Osteocyte (in vitro differentiated cells): Measurements from ENCODE around the gene NKAIN2. TPM values are rescaled to one million over a fixed set of nuclear protein-coding genes. Genes with fewer than 3 reads are reported as not detected.

ENCODE experiments used
- DNase-seq: peaks from one replicate; pipeline ENCODE4 v3.0.0; 2021; ENCODE audit warnings: mixed read lengths; ENCODE audit not compliant: unreplicated experiment; ENCODE audit errors: extremely low spot score
- H3K27ac Mint-ChIP-seq: one replicate; pipeline ENCODE4 v1.8.0; 2021; ENCODE audit warnings: mild to moderate bottlenecking, mixed read lengths; ENCODE audit not compliant: unreplicated experiment
- H3K27me3 Mint-ChIP-seq: one replicate; pipeline ENCODE4 v1.8.0; 2021; ENCODE audit warnings: mixed read lengths; ENCODE audit not compliant: unreplicated experiment
- H3K36me3 Mint-ChIP-seq: one replicate; pipeline ENCODE4 v1.8.0; 2021; ENCODE audit warnings: mixed read lengths; ENCODE audit not compliant: unreplicated experiment
- H3K4me1 Mint-ChIP-seq: one replicate; pipeline ENCODE4 v1.8.0; 2021; ENCODE audit warnings: mixed read lengths; ENCODE audit not compliant: unreplicated experiment
- H3K4me3 Mint-ChIP-seq: one replicate; pipeline ENCODE4 v1.8.0; 2021; ENCODE audit warnings: mild to moderate bottlenecking, moderate library complexity, mixed read lengths; ENCODE audit not compliant: unreplicated experiment
- H3K9me3 Mint-ChIP-seq: one replicate; pipeline ENCODE4 v1.8.0; 2021; ENCODE audit warnings: mixed read lengths; ENCODE audit not compliant: unreplicated experiment
- total RNA-seq: library from RNA; stranded (reverse); gene quantifications from 2 replicates; pipeline ENCODE4 v1.2.1, GENCODE V29; 2021
- TF ChIP-seq, protein P1 (sequence below): fragments of 200-600 bp; sonication (generic); IDR thresholded peaks from 2 replicates; pipeline ENCODE4 v1.5.0; 2021; ENCODE audit warnings: antibody characterized with exemption, mild to moderate bottlenecking, moderate library complexity

NKAIN2 gene
- total RNA-seq, 1 donor from 2014 or later = 17.8 TPM

DNA sequence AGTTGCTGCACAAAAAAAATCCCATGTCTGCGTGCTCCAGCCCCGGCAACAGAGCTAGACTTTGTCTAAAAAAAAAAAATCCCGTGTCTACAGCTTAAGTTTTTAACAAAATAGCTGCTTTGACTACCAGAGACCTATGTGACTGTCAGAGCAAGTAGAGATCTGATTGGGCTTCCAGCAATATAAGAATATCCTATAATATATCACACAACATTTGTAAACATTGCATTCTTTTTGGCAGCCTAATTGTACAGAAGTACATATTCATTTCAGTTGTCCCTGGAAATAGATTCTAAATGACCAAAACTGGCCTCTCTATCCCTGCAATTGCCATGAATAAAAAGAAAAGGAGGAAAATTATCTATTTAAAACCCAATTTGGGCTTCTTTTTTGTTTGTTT, 1019.1 kb downstream of the NKAIN2 start:
- no peaks in the 10 kb centered on the region for H3K4me1 Mint-ChIP-seq
- peaks cover 2% of the 10 kb centered on the region for H3K36me3 Mint-ChIP-seq
- H3K4me3 Mint-ChIP-seq = no peak overlapping the region
- TF ChIP-seq, protein P1, sequence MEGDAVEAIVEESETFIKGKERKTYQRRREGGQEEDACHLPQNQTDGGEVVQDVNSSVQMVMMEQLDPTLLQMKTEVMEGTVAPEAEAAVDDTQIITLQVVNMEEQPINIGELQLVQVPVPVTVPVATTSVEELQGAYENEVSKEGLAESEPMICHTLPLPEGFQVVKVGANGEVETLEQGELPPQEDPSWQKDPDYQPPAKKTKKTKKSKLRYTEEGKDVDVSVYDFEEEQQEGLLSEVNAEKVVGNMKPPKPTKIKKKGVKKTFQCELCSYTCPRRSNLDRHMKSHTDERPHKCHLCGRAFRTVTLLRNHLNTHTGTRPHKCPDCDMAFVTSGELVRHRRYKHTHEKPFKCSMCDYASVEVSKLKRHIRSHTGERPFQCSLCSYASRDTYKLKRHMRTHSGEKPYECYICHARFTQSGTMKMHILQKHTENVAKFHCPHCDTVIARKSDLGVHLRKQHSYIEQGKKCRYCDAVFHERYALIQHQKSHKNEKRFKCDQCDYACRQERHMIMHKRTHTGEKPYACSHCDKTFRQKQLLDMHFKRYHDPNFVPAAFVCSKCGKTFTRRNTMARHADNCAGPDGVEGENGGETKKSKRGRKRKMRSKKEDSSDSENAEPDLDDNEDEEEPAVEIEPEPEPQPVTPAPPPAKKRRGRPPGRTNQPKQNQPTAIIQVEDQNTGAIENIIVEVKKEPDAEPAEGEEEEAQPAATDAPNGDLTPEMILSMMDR = no peak
- DNase-seq = no peak
- no peak overlapping the region for H3K27ac Mint-ChIP-seq
- no peaks in the 10 kb centered on the region for H3K27me3 Mint-ChIP-seq
- H3K9me3 Mint-ChIP-seq = peaks cover 3% of the 10 kb centered on the region

DNA sequence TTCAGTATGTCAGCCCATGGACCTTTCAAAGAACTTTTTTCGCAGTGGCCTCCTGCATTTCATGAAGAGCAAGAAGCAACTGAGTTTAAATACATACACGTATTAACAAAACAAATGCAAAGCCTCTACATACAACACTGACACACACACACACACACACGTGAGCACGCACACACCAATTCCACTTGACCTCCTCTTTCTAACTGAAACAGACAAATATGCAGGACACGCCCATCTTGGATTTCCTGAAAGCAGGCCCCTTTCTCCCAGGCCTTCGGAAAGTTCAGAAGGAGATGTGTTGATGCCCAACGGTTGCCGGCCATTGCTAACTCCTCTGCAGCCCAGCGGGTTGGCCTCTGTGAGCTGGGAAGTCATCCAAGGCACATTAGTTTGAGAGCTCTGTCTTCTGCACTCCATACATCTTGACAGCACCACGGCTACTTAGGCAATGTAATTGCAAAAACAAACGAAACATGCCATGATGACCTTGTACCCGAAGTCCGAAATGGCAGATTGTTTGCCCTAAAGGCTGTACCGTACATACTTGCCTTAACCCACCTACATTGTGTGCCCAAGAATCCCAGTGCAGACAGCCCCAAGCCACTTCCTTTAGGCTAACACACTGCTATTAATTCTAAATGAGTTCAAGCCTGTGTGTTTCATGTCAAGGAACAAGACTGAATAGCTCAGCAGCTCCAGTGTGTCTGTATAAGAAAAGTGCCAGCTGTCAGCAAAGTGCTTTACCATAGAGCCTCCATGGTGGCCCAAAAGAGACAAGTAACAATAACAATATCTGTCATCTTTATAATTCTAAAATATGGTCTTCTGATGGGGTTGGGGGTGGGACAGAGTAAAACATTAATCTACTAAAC, 1019.8 kb downstream of the NKAIN2 start:
- H3K4me3 Mint-ChIP-seq = no peak overlapping the region
- peaks cover 2% of the 10 kb centered on the region for H3K36me3 Mint-ChIP-seq
- no peaks in the 10 kb centered on the region for H3K27me3 Mint-ChIP-seq
- no peak overlapping the region for H3K27ac Mint-ChIP-seq
- TF ChIP-seq, protein P1 = no peak
- peaks cover 3% of the 10 kb centered on the region for H3K9me3 Mint-ChIP-seq
- no peak for DNase-seq
- H3K4me1 Mint-ChIP-seq = no peaks in the 10 kb centered on the region

DNA sequence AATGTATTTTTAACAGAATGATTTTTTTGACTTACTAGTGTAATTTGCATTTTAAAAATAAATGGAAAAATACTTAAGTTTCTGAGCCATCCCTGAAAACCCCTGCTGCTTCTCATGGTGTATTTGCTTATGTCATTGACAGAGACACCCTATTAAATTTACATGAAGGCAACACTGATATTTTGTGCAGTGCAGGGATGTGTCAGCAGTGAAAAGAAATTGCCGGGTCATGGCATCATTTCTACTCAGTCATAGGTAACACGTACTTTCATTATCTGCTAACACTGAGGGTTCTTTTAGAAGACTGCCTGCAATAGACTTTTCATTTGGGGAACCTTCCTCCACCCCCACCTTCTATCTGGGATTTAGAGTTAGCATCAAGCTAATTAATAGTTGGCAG, 1021.9 kb downstream of the NKAIN2 start:
- Mint-ChIP-seq H3K36me3 (no peaks in the 10 kb centered on the region), H3K4me1 (no peaks in the 10 kb centered on the region), H3K27me3 (no peaks in the 10 kb centered on the region), H3K27ac (no peak overlapping the region), H3K4me3 (no peak overlapping the region), H3K9me3 (no peaks in the 10 kb centered on the region)
- no peak for DNase-seq
- TF ChIP-seq, protein P1 = no peak

DNA sequence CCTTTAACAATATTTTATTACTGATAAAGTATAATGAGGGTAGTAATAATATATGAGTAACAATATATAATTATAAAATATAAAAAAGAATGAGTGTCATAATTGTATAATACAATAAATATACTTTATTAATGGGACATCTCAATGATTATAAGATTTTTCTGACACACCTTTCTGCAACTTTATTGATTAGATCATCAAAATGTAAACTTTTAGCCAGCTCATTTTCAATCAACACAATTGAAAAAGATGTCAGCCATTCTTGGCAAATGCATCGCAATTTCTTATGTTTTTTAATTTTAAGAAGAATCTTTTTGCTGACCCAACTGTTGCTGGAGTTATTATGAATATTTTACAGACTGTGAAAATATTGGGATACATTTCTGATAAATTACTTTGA, 1026.2 kb downstream of the NKAIN2 start:
- no peak for DNase-seq
- Mint-ChIP-seq H3K9me3 (no peaks in the 10 kb centered on the region), H3K36me3 (no peaks in the 10 kb centered on the region), H3K4me1 (no peaks in the 10 kb centered on the region), H3K27ac (no peak overlapping the region), H3K4me3 (no peak overlapping the region), H3K27me3 (no peaks in the 10 kb centered on the region)
- TF ChIP-seq, protein P1 = no peak

DNA sequence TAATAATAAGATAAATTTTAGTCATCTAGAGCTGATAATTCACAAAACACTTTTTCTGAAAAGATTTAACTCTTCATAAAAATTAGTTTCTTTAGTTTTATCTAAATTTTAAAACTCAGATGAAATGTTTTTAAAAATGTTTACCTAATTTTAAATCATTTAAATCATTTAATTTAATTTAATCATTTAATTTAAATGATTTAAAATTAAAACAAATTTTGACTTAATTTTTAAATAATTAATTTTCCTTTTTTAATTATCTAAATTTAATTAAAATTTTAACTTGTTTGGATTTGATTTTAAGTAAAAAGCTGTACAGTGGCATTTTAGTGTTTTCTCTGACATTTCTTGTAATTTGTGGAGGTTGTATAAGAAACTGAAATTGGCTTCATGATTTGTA, 1026.8 kb downstream of the NKAIN2 start:
- no peak overlapping the region for H3K27ac Mint-ChIP-seq
- TF ChIP-seq, protein P1 = no peak
- no peaks in the 10 kb centered on the region for H3K4me1 Mint-ChIP-seq
- H3K27me3 Mint-ChIP-seq = no peaks in the 10 kb centered on the region
- H3K4me3 Mint-ChIP-seq = no peak overlapping the region
- H3K9me3 Mint-ChIP-seq = no peaks in the 10 kb centered on the region
- no peaks in the 10 kb centered on the region for H3K36me3 Mint-ChIP-seq
- no peak for DNase-seq
